Measurements from ENCODE around the gene COL17A1. TPM values are rescaled to one million over a fixed set of nuclear protein-coding genes. Genes with fewer than 3 reads are reported as not detected.

The COL17A1 gene
- total RNA-seq, 4 donors from 2014 or later = 36.0 to 181 (median 173) TPM

DNA sequence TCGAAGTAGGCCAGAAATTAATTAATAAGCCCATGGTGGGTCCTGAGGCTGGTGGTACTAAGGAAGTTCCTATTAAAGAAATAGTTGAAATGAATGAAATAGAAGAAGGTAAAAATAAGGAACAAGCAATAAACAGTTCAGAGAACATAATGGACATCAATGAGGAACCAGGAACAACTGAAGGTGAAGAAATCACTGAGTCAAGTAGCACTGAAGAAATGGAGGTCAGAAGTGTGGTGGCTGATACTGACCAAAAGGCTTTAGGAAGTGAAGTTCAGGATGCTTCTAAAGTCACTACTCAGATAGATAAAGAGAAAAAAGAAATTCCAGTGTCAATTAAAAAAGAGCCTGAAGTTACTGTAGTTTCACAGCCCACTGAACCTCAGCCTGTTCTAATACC lies 82.8 kb downstream of the COL17A1 start:
- Histone ChIP-seq H3K27me3 (no peaks in the 10 kb centered on the region), H3K9me3 (no peaks in the 10 kb centered on the region), H3K27ac (no peak overlapping the region), H3K4me1 (no peaks in the 10 kb centered on the region), H3K4me3 (no peak overlapping the region), H3K36me3 (peaks cover 0 to 69% (median 34%) of the 10 kb centered on the region in 4 donors)
- TF ChIP-seq, protein P1, sequence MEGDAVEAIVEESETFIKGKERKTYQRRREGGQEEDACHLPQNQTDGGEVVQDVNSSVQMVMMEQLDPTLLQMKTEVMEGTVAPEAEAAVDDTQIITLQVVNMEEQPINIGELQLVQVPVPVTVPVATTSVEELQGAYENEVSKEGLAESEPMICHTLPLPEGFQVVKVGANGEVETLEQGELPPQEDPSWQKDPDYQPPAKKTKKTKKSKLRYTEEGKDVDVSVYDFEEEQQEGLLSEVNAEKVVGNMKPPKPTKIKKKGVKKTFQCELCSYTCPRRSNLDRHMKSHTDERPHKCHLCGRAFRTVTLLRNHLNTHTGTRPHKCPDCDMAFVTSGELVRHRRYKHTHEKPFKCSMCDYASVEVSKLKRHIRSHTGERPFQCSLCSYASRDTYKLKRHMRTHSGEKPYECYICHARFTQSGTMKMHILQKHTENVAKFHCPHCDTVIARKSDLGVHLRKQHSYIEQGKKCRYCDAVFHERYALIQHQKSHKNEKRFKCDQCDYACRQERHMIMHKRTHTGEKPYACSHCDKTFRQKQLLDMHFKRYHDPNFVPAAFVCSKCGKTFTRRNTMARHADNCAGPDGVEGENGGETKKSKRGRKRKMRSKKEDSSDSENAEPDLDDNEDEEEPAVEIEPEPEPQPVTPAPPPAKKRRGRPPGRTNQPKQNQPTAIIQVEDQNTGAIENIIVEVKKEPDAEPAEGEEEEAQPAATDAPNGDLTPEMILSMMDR (IDR thresholded peaks at IDR 0.05) = no peak
- no peak for TF ChIP-seq EP300 (IDR thresholded peaks at IDR 0.05; ENCODE audit: low read depth)
- TF ChIP-seq POLR2A (IDR thresholded peaks at IDR 0.05) = no peak
- TF ChIP-seq POLR2AphosphoS5 (IDR thresholded peaks at IDR 0.05) = no peak
- intact Hi-C loops (cut with DNase I; ENCODE audit: low total_unique reads) = no loop called here
- DNase-seq = no peak
- WGBS, 2 donors (ENCODE audit: low coverage in 1 of 2) = 89 to 100% methylated on average over 1 of the region's 1 CpG
- in situ Hi-C loops (cut with MboI; ENCODE audit: low pct_ligation_motif_present in 1 of 4, low pct_unique_long_range_greater_than_20kb in 1 of 4, low sequenced_read_pairs in 3 of 4) = no loop called here

DNA sequence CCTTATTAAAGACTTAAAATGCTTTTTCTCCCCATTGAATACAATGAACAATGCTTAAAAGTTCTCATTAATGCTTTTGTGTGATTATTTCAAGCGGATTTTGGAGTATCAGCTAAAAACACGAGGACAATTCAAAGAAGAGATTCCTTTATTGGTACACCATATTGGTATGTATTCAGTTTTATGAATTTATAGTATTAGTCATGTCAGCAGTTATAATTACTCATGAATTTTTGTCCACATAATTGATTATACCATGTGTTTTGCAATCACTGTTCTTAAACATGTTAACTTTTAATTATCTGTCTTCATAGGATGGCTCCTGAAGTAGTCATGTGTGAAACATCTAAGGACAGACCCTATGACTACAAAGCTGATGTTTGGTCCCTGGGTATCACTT lies 86.9 kb downstream of the COL17A1 start:
- no peak for TF ChIP-seq POLR2A (IDR thresholded peaks at IDR 0.05)
- TF ChIP-seq POLR2AphosphoS5 (IDR thresholded peaks at IDR 0.05) = no peak
- TF ChIP-seq EP300 (IDR thresholded peaks at IDR 0.05; ENCODE audit: low read depth) = no peak
- TF ChIP-seq, protein P1 (IDR thresholded peaks at IDR 0.05) = no peak
- in situ Hi-C loops (cut with MboI; ENCODE audit: low pct_ligation_motif_present in 1 of 4, low pct_unique_long_range_greater_than_20kb in 1 of 4, low sequenced_read_pairs in 3 of 4) = no loop called here

DNA sequence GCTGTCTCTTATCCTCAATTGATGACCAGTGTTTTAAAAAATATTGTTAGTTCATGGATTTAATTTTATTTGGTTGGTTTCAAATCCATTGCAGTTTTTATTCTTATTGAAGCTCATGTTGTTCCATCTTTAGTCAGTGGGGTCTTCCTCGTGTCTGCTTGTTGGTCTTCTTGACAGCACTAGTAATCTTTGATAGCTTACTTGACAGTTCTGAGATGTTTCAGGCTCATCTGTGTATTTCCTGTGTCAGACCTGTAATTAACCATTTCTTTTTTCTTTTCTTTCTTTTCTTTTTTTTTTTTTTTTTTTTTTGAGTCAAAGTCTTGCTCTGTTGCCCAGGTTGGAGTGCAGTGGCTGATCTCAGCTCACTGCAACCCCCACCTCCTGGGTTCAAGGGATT lies 90.5 kb downstream of the COL17A1 start:
- no peak for DNase-seq
- Histone ChIP-seq H3K36me3 (peaks cover 0 to 38% (median 18%) of the 10 kb centered on the region in 4 donors), H3K9me3 (no peaks in the 10 kb centered on the region), H3K27ac (no peak overlapping the region), H3K4me1 (peaks cover 0 to 6% (median 1%) of the 10 kb centered on the region in 4 donors), H3K4me3 (no peak overlapping the region), H3K27me3 (no peaks in the 10 kb centered on the region)
- 79 to 80% methylated on average over 1 of the region's 1 CpG for WGBS, 2 donors (ENCODE audit: low coverage in 1 of 2)
- in situ Hi-C loops (cut with MboI; ENCODE audit: low pct_ligation_motif_present in 1 of 4, low pct_unique_long_range_greater_than_20kb in 1 of 4, low sequenced_read_pairs in 3 of 4) (no loop called here), intact Hi-C loops (cut with DNase I; ENCODE audit: low total_unique reads) (no loop called here)
- TF ChIP-seq POLR2AphosphoS5 (IDR thresholded peaks at IDR 0.05) (no peak), EP300 (IDR thresholded peaks at IDR 0.05; ENCODE audit: low read depth) (no peak), POLR2A (IDR thresholded peaks at IDR 0.05) (no peak)
- TF ChIP-seq, protein P1 (IDR thresholded peaks at IDR 0.05) = no peak

More for the DNA sequence above, 86.9 kb downstream of the COL17A1 start:
- intact Hi-C loops (cut with DNase I; ENCODE audit: low total_unique reads) = no loop called here
- Histone ChIP-seq H3K27ac (no peak overlapping the region), H3K36me3 (peaks cover 0 to 55% (median 22%) of the 10 kb centered on the region in 4 donors), H3K4me1 (no peaks in the 10 kb centered on the region), H3K9me3 (no peaks in the 10 kb centered on the region), H3K4me3 (no peak overlapping the region), H3K27me3 (no peaks in the 10 kb centered on the region)
- WGBS, 2 donors (ENCODE audit: low coverage in 1 of 2) = 88 to 95% methylated on average over 2 of the region's 2 CpGs
- DNase-seq = no peak

DNA sequence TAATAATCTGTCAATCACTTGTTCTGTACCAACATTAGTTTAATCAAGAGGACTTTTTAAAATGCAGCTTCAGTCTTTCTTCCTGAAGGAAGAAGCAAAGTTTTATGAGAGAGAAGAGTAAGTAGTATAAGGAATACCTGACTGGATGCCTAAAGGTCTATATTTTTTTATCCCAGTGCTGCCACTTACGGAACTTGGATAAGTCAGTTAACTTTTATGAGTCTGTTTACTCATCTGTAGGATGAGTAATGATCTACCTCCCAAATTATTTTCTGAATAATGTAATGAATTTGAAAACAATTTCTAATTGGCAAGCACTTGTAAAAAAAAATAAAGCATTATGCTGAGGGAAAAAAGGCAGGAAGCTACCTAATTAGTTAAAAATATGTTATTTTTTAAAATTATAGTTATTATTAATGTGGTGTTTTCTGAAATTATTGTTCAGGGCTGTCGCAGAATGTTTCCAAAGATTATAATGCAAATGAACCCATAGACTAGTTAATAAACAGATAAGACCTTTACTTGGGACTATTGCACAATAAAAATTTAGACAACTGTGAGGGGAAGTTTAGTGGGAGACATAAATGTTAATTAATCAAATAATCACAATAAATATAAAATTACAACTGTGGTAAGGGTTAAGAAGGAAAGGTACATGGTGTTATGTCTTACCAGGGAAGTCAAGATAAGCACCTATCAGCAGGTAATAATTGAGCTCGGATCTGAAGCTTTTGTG lies 94.1 kb downstream of the COL17A1 start:
- Histone ChIP-seq H3K27ac (no peak overlapping the region), H3K4me3 (no peak overlapping the region), H3K36me3 (peaks cover 0 to 22% (median 9%) of the 10 kb centered on the region in 4 donors), H3K9me3 (no peaks in the 10 kb centered on the region), H3K4me1 (peaks cover 0 to 21% (median 7%) of the 10 kb centered on the region in 4 donors), H3K27me3 (no peaks in the 10 kb centered on the region)
- DNase-seq = no peak
- TF ChIP-seq POLR2AphosphoS5 (IDR thresholded peaks at IDR 0.05) (no peak), POLR2A (IDR thresholded peaks at IDR 0.05) (no peak), EP300 (IDR thresholded peaks at IDR 0.05; ENCODE audit: low read depth) (no peak)
- TF ChIP-seq, protein P1 (IDR thresholded peaks at IDR 0.05) = no peak
- WGBS, 2 donors (ENCODE audit: low coverage in 1 of 2) = 82 to 87% methylated on average over 3 of the region's 3 CpGs
- intact Hi-C loops (cut with DNase I; ENCODE audit: low total_unique reads) = no loop called here
- in situ Hi-C loops (cut with MboI; ENCODE audit: low pct_ligation_motif_present in 1 of 4, low pct_unique_long_range_greater_than_20kb in 1 of 4, low sequenced_read_pairs in 3 of 4) = no loop called here

Measured in transverse colon (tissue), 4 donors.